Measurements from ENCODE around the gene AIG1. TPM values are rescaled to one million over a fixed set of nuclear protein-coding genes. Genes with fewer than 3 reads are reported as not detected.

The AIG1 gene
- total RNA-seq, 1 experiment from 2014 or later: 51.1 TPM

DNA sequence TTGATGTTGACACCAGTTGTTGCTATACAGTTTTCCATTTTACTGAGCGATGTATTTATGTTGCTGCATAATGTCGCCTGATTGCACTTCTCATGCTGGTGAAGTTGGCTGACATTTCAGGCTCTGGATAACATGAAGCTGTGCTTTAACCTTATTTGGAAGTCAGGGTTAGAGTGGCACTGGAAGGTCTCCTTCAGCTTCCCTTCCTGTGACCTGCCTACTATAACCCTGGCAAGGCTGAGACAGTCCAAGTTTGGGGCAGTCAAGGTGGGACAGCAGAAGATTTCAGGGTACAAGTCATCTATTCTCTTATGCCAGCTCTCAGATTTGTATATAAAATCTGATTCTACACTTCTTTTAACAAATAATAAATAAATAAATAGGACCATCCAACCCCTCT, 127.6 kb downstream of the AIG1 start:
- ChIA-PET CTCF (no interaction called here), RAD21 (ENCODE audit: low non-redundant PET in 1 of 2, low total read pairs in 2 of 2, uncharacterized antibody in 2 of 2, unreplicated experiment in 2 of 2) (no interaction called here), POLR2A (no interaction called here)
- no TSS peak for BruUV-seq (replicated peaks)
- no peaks in the 10 kb centered on the region; the same call in 1 of the 2 replicates for H4K20me1 ChIP-seq (ENCODE audit: insufficient read depth)
- ATAC-seq: no peak
- no peak overlapping the region for H3K27ac ChIP-seq (ENCODE audit: low read depth, low read length)
- no peak overlapping the region for H3K4me3 ChIP-seq (replicated peaks in 1 of 2; ENCODE audit: low read depth in 1 of 2, low read length in 2 of 2)
- H3K27me3 ChIP-seq (ENCODE audit: insufficient read depth, low read length): no peaks in the 10 kb centered on the region
- no peaks in the 10 kb centered on the region for H3K9me2 ChIP-seq (ENCODE audit: insufficient read depth)
- no peaks in the 10 kb centered on the region for H3K79me2 ChIP-seq (ENCODE audit: insufficient read depth, low read length)
- no peak overlapping the region for H2AFZ ChIP-seq (ENCODE audit: low read depth, low read length, poor library complexity, severe bottlenecking)
- no peaks in the 10 kb centered on the region for H3K4me1 ChIP-seq (ENCODE audit: control insufficient read depth in 1 of 2, insufficient read depth in 2 of 2, low read length in 2 of 2)
- H3K9ac ChIP-seq (ENCODE audit: low read length): no peak overlapping the region
- no peak for DNase-seq (ENCODE audit: low read depth, low spot score)
- H3K36me3 ChIP-seq (ENCODE audit: control insufficient read depth in 1 of 2, insufficient read depth in 2 of 2, low read length in 2 of 2): no peaks in the 10 kb centered on the region
- H3K9me3 ChIP-seq (ENCODE audit: control insufficient read depth in 1 of 2, insufficient read depth in 1 of 2, low read depth in 1 of 2, low read length in 2 of 2): no peaks in the 10 kb centered on the region
- TF ChIP-seq SRF (IDR thresholded peaks at IDR 0.05; ENCODE audit: low read depth): no peak
- TF ChIP-seq POLR2AphosphoS5 (IDR thresholded peaks at IDR 0.05; ENCODE audit: low read depth, low read length): no peak
- TF ChIP-seq, protein P1, sequence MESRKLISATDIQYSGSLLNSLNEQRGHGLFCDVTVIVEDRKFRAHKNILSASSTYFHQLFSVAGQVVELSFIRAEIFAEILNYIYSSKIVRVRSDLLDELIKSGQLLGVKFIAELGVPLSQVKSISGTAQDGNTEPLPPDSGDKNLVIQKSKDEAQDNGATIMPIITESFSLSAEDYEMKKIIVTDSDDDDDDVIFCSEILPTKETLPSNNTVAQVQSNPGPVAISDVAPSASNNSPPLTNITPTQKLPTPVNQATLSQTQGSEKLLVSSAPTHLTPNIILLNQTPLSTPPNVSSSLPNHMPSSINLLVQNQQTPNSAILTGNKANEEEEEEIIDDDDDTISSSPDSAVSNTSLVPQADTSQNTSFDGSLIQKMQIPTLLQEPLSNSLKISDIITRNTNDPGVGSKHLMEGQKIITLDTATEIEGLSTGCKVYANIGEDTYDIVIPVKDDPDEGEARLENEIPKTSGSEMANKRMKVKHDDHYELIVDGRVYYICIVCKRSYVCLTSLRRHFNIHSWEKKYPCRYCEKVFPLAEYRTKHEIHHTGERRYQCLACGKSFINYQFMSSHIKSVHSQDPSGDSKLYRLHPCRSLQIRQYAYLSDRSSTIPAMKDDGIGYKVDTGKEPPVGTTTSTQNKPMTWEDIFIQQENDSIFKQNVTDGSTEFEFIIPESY (IDR thresholded peaks at IDR 0.05; ENCODE audit: extremely low read depth, insufficient replicate concordance, low read length): no peak
- TF ChIP-seq, protein P2, sequence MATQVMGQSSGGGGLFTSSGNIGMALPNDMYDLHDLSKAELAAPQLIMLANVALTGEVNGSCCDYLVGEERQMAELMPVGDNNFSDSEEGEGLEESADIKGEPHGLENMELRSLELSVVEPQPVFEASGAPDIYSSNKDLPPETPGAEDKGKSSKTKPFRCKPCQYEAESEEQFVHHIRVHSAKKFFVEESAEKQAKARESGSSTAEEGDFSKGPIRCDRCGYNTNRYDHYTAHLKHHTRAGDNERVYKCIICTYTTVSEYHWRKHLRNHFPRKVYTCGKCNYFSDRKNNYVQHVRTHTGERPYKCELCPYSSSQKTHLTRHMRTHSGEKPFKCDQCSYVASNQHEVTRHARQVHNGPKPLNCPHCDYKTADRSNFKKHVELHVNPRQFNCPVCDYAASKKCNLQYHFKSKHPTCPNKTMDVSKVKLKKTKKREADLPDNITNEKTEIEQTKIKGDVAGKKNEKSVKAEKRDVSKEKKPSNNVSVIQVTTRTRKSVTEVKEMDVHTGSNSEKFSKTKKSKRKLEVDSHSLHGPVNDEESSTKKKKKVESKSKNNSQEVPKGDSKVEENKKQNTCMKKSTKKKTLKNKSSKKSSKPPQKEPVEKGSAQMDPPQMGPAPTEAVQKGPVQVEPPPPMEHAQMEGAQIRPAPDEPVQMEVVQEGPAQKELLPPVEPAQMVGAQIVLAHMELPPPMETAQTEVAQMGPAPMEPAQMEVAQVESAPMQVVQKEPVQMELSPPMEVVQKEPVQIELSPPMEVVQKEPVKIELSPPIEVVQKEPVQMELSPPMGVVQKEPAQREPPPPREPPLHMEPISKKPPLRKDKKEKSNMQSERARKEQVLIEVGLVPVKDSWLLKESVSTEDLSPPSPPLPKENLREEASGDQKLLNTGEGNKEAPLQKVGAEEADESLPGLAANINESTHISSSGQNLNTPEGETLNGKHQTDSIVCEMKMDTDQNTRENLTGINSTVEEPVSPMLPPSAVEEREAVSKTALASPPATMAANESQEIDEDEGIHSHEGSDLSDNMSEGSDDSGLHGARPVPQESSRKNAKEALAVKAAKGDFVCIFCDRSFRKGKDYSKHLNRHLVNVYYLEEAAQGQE (IDR thresholded peaks at IDR 0.05; ENCODE audit: low read depth): no peak
- TF ChIP-seq TCF7L2 (IDR thresholded peaks at IDR 0.05; ENCODE audit: borderline replicate concordance, extremely low read depth, insufficient read depth, insufficient read length): no peak
- TF ChIP-seq POLR2A (IDR thresholded peaks at IDR 0.05; ENCODE audit: borderline replicate concordance, extremely low read depth, insufficient read depth, insufficient read length): no peak
- no peak for TF ChIP-seq ELF1 (IDR thresholded peaks at IDR 0.05; ENCODE audit: borderline replicate concordance, low read depth)
- TF ChIP-seq FOSL1 (IDR thresholded peaks at IDR 0.05; ENCODE audit: low read depth): no peak
- TF ChIP-seq ZNF274 (IDR thresholded peaks at IDR 0.05; ENCODE audit: low read depth, low read length): no peak
- no peak for TF ChIP-seq RAD21 (IDR thresholded peaks at IDR 0.05; ENCODE audit: low read depth)
- TF ChIP-seq SP1 (IDR thresholded peaks at IDR 0.05; ENCODE audit: low read depth): no peak
- TF ChIP-seq, protein P3, sequence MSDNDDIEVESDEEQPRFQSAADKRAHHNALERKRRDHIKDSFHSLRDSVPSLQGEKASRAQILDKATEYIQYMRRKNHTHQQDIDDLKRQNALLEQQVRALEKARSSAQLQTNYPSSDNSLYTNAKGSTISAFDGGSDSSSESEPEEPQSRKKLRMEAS (IDR thresholded peaks at IDR 0.05): no peak
- TF ChIP-seq SIN3A (IDR thresholded peaks at IDR 0.05; ENCODE audit: low read depth): no peak
- TF ChIP-seq, protein P4, sequence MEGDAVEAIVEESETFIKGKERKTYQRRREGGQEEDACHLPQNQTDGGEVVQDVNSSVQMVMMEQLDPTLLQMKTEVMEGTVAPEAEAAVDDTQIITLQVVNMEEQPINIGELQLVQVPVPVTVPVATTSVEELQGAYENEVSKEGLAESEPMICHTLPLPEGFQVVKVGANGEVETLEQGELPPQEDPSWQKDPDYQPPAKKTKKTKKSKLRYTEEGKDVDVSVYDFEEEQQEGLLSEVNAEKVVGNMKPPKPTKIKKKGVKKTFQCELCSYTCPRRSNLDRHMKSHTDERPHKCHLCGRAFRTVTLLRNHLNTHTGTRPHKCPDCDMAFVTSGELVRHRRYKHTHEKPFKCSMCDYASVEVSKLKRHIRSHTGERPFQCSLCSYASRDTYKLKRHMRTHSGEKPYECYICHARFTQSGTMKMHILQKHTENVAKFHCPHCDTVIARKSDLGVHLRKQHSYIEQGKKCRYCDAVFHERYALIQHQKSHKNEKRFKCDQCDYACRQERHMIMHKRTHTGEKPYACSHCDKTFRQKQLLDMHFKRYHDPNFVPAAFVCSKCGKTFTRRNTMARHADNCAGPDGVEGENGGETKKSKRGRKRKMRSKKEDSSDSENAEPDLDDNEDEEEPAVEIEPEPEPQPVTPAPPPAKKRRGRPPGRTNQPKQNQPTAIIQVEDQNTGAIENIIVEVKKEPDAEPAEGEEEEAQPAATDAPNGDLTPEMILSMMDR (IDR thresholded peaks at IDR 0.05 in 2 of 3, conservative IDR thresholded peaks at IDR 0.05 in 1 of 3; ENCODE audit: borderline replicate concordance in 1 of 3, insufficient read depth in 1 of 3, low read depth in 2 of 3, low read length in 2 of 3): no peak
- TF ChIP-seq CBX3 (IDR thresholded peaks at IDR 0.05; ENCODE audit: low read depth): no peak
- intact Hi-C loops (cut with micrococcal nuclease): no loop called here
- no peak overlapping the region for H3K4me2 ChIP-seq (ENCODE audit: low read length)
